LNCAP (cell line): ENCODE data around the gene NCBP1.

ENCODE experiments used
- CTCF ChIP-seq: fragments of 450-650 bp; IDR thresholded peaks from 2 replicates; pipeline ENCODE4 v1.5.1; 2017; ENCODE audit warnings: mild to moderate bottlenecking

The NCBP1 gene

GRCh38 chr9:97668485-97668884, 34.9 kb downstream of the NCBP1 start:
- no peak for TF ChIP-seq CTCF

GRCh38 chr9:97670586-97670985, 37.0 kb downstream of the NCBP1 start:
- no peak for TF ChIP-seq CTCF

GRCh38 chr9:97672403-97672802, 38.8 kb downstream of the NCBP1 start:
- no peak for TF ChIP-seq CTCF

- TF ChIP-seq CTCF: no peak
Measured at GRCh38 chr9:97673922-97674321, 40.3 kb downstream of the NCBP1 start.

GRCh38 chr9:97675655-97676054, 42.0 kb downstream of the NCBP1 start:
- TF ChIP-seq CTCF: no peak

GRCh38 chr9:97682242-97682641, 48.6 kb downstream of the NCBP1 start:
- no peak for TF ChIP-seq CTCF

GRCh38 chr9:97688654-97689053, 55.0 kb downstream of the NCBP1 start:
- no peak for TF ChIP-seq CTCF

- TF ChIP-seq CTCF: no peak
Measured at GRCh38 chr9:97689401-97690180, 56.0 kb downstream of the NCBP1 start.
